SK-N-SH treated with all-trans-retinoic acid at 6 μM for 48 hours (cell line): ENCODE measurements around the gene ABCC4.

ENCODE experiments used
- ATAC-seq: fragments of 200-7000 bp; cut with Tn5 transposase; 3 replicates; pipeline ENCODE4 v1.9.1; 2020; ENCODE audit warnings: mild to moderate bottlenecking, moderate library complexity
- ARNTL ChIP-seq: fragments of 450-650 bp; formaldehyde crosslinking; IDR thresholded peaks from 2 replicates; pipeline ENCODE4 v1.5.0; 2020; ENCODE audit warnings: low read depth, mild to moderate bottlenecking, moderate library complexity, borderline replicate concordance
- BACH2 ChIP-seq: fragments of 250-450 bp; sonication (Bioruptor Pico); IDR thresholded peaks from 2 replicates; pipeline ENCODE4 v1.9.0; 2021; ENCODE audit warnings: mild to moderate bottlenecking, borderline replicate concordance
- CSDC2 ChIP-seq: fragments of 250-450 bp; sonication (Bioruptor Pico); IDR thresholded peaks from 2 replicates; pipeline ENCODE4 v1.5.0; 2020; ENCODE audit warnings: mild to moderate bottlenecking, moderate library complexity
- ESRRG ChIP-seq: fragments of 250-450 bp; sonication (Bioruptor Pico); IDR thresholded peaks from 2 replicates; pipeline ENCODE4 v1.6.1; 2021; ENCODE audit warnings: mild to moderate bottlenecking
- GLIS3 ChIP-seq: fragments of 250-450 bp; sonication (Bioruptor Pico); IDR thresholded peaks from 2 replicates; pipeline ENCODE4 v1.5.0; 2020; ENCODE audit warnings: mild to moderate bottlenecking, moderate library complexity
- ISL1 ChIP-seq: fragments of 250-450 bp; sonication (Bioruptor Pico); IDR thresholded peaks from 2 replicates; pipeline ENCODE4 v2.1.2; 2022; ENCODE audit warnings: mild to moderate bottlenecking, moderate library complexity
- OSR1 ChIP-seq: fragments of 250-450 bp; sonication (Bioruptor Pico); IDR thresholded peaks from 2 replicates; pipeline ENCODE4 v1.8.0; 2022; ENCODE audit warnings: moderate library complexity, mild to moderate bottlenecking, inconsistent platforms
- PATZ1 ChIP-seq: fragments of 250-450 bp; sonication (Bioruptor Pico); IDR thresholded peaks from 2 replicates; pipeline ENCODE4 v1.8.0; 2020; ENCODE audit warnings: mild to moderate bottlenecking, moderate library complexity, borderline replicate concordance
- POU6F1 ChIP-seq: fragments of 250-450 bp; sonication (Bioruptor Pico); IDR thresholded peaks from 2 replicates; pipeline ENCODE4 v1.8.0; 2021; ENCODE audit warnings: low read depth, mild to moderate bottlenecking, moderate library complexity, borderline replicate concordance
- PPARA ChIP-seq: fragments of 250-450 bp; sonication (Bioruptor Pico); IDR thresholded peaks from 2 replicates; pipeline ENCODE4 v1.5.0; 2020; ENCODE audit warnings: mild to moderate bottlenecking, borderline replicate concordance
- RARB ChIP-seq: fragments of 250-450 bp; sonication (Bioruptor Pico); IDR thresholded peaks from 2 replicates; pipeline ENCODE4 v1.8.0; 2021; ENCODE audit warnings: mild to moderate bottlenecking, moderate library complexity
- SNAI2 ChIP-seq: fragments of 250-450 bp; sonication (Bioruptor Pico); IDR thresholded peaks from 2 replicates; pipeline ENCODE4 v1.5.0; 2020; ENCODE audit warnings: mild to moderate bottlenecking, moderate library complexity
- TOX ChIP-seq: fragments of 250-450 bp; sonication (Bioruptor Pico); IDR thresholded peaks from 2 replicates; pipeline ENCODE4 v1.8.0; 2021; ENCODE audit warnings: mild to moderate bottlenecking, moderate library complexity, borderline replicate concordance
- TSHZ2 ChIP-seq: fragments of 250-450 bp; sonication (Bioruptor Pico); IDR thresholded peaks from 2 replicates; pipeline ENCODE4 v1.5.0; 2020; ENCODE audit warnings: mild to moderate bottlenecking, moderate library complexity
- ZC3H10 ChIP-seq: fragments of 250-450 bp; sonication (Bioruptor Pico); IDR thresholded peaks from 2 replicates; pipeline ENCODE4 v1.5.1; 2021; ENCODE audit warnings: mild to moderate bottlenecking, moderate library complexity
- ZFP3 ChIP-seq: fragments of 250-450 bp; sonication (Bioruptor Pico); IDR thresholded peaks from 2 replicates; pipeline ENCODE4 v1.5.0; 2020; ENCODE audit warnings: mild to moderate bottlenecking, moderate library complexity
- ZFP30 ChIP-seq: fragments of 450-650 bp; formaldehyde crosslinking; IDR thresholded peaks from 2 replicates; pipeline ENCODE4 v1.5.0; 2022; ENCODE audit warnings: mild to moderate bottlenecking, moderate library complexity
- ZNF565 ChIP-seq: fragments of 450-650 bp; formaldehyde crosslinking; conservative IDR thresholded peaks from 2 replicates; pipeline ENCODE4 v1.5.0; 2020; ENCODE audit warnings: low read depth, mild to moderate bottlenecking, moderate library complexity
- ZNF70 ChIP-seq: fragments of 450-650 bp; formaldehyde crosslinking; IDR thresholded peaks from 2 replicates; pipeline ENCODE4 v1.5.0; 2020; ENCODE audit warnings: mild to moderate bottlenecking, moderate library complexity
- ZNF8 ChIP-seq: fragments of 450-650 bp; formaldehyde crosslinking; IDR thresholded peaks from 2 replicates; pipeline ENCODE4 v1.5.0; 2020; ENCODE audit warnings: mild to moderate bottlenecking, moderate library complexity

ABCC4 gene

GRCh38 chr13:95087746-95088305, 213.4 kb downstream of the ABCC4 start (continued):
- TF ChIP-seq PATZ1 (CRISPR knock-in tag): no peak

GRCh38 chr13:95086761-95087160, 214.5 kb downstream of the ABCC4 start:
- TF ChIP-seq SNAI2 (CRISPR knock-in tag) (no peak), ZFP30 (CRISPR knock-in tag) (no peak), GLIS3 (CRISPR knock-in tag) (no peak), PPARA (no peak), ZFP3 (CRISPR knock-in tag) (no peak), TSHZ2 (no peak), ARNTL (no peak), ESRRG (CRISPR knock-in tag) (no peak), ZNF565 (CRISPR knock-in tag) (no peak), CSDC2 (CRISPR knock-in tag) (no peak), RARB (CRISPR knock-in tag) (no peak), ZC3H10 (CRISPR knock-in tag) (no peak), ZNF70 (CRISPR knock-in tag) (no peak), TOX (CRISPR knock-in tag) (no peak), BACH2 (no peak), POU6F1 (CRISPR knock-in tag) (no peak), ZNF8 (CRISPR knock-in tag) (no peak), PATZ1 (CRISPR knock-in tag) (no peak)
- ATAC-seq: no peak

GRCh38 chr13:95083758-95084157, 217.5 kb downstream of the ABCC4 start:
- TF ChIP-seq OSR1 (CRISPR knock-in tag) (no peak), GLIS3 (CRISPR knock-in tag) (no peak), PPARA (no peak), TOX (CRISPR knock-in tag) (no peak), ZC3H10 (CRISPR knock-in tag) (no peak), TSHZ2 (no peak), ISL1 (CRISPR knock-in tag) (no peak), PATZ1 (CRISPR knock-in tag) (no peak), ZFP3 (CRISPR knock-in tag) (no peak)
- TF ChIP-seq, all 23 proteins: peak for 0
- no peak for ATAC-seq
